Neural progenitor cell (in vitro differentiated cells): Measurements from ENCODE around the gene RAP1GDS1.

Experiments
- EZH2 ChIP-seq: fragments of 200-600 bp; sonication (generic); IDR thresholded peaks from 2 replicates; pipeline ENCODE4 v1.6.1; 2017; ENCODE audit warnings: antibody characterized with exemption, mild to moderate bottlenecking, moderate library complexity
- EZH2phosphoT487 ChIP-seq: fragments of 200-600 bp; sonication (generic); IDR thresholded peaks from 2 replicates; pipeline ENCODE4 v1.6.1; 2017; ENCODE audit warnings: antibody characterized with exemption
- TF ChIP-seq, protein P1 (sequence below): fragments of 200-600 bp; sonication (generic); IDR thresholded peaks from 2 replicates; pipeline ENCODE4 v1.5.1; 2017; ENCODE audit warnings: antibody characterized with exemption, mild to moderate bottlenecking

- TF ChIP-seq, protein P1, sequence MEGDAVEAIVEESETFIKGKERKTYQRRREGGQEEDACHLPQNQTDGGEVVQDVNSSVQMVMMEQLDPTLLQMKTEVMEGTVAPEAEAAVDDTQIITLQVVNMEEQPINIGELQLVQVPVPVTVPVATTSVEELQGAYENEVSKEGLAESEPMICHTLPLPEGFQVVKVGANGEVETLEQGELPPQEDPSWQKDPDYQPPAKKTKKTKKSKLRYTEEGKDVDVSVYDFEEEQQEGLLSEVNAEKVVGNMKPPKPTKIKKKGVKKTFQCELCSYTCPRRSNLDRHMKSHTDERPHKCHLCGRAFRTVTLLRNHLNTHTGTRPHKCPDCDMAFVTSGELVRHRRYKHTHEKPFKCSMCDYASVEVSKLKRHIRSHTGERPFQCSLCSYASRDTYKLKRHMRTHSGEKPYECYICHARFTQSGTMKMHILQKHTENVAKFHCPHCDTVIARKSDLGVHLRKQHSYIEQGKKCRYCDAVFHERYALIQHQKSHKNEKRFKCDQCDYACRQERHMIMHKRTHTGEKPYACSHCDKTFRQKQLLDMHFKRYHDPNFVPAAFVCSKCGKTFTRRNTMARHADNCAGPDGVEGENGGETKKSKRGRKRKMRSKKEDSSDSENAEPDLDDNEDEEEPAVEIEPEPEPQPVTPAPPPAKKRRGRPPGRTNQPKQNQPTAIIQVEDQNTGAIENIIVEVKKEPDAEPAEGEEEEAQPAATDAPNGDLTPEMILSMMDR, result no peak
- TF ChIP-seq EZH2phosphoT487 (no peak), EZH2 (no peak)
Observed at GRCh38 chr4:98300706-98301105, 39.5 kb downstream of the RAP1GDS1 start.
